GM18870 (cell line): ENCODE results near the gene CD79B.

Experiments used
- ATAC-seq: cut with Tn5 transposase; IDR thresholded peaks from one replicate; pipeline ENCODE4 v1.9.1; 2021; ENCODE audit warnings: moderate library complexity; ENCODE audit not compliant: unreplicated experiment

CD79B gene

DNA sequence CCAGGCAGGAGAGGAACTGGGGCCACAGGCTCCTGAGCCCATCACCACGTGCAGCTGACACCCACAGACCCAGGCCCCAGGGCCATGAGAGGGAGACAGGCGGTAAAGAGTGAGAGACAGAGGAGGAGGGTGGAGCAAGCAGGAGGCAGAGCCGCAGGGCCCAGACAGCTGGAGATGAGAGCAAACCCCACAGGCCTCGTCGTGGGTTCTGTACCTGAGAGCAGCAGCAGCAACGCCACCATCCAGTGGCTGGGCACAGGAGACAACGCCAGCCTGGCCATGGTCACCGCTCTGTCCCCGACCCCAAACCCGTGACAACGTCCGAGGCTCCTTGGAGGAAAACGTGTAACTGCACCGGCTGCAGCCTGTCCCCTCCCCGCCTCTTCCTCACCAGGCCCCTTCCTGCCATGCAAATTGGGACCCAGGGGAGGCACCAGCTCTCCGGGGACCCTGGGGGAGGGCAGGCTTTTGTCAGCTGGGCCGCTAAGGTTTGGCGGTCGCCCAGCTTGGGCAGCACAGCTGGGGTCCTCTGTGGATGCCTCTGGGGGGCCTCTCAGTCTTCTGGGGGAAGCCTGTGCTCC lies at the start of gene CD79B:
Gene CD79B (minus strand): TSS at position 351 of the 581 bp plus-strand sequence. CDS start 70 bp downstream, at position 281.
- peak; percentile 67 for ATAC-seq

DNA sequence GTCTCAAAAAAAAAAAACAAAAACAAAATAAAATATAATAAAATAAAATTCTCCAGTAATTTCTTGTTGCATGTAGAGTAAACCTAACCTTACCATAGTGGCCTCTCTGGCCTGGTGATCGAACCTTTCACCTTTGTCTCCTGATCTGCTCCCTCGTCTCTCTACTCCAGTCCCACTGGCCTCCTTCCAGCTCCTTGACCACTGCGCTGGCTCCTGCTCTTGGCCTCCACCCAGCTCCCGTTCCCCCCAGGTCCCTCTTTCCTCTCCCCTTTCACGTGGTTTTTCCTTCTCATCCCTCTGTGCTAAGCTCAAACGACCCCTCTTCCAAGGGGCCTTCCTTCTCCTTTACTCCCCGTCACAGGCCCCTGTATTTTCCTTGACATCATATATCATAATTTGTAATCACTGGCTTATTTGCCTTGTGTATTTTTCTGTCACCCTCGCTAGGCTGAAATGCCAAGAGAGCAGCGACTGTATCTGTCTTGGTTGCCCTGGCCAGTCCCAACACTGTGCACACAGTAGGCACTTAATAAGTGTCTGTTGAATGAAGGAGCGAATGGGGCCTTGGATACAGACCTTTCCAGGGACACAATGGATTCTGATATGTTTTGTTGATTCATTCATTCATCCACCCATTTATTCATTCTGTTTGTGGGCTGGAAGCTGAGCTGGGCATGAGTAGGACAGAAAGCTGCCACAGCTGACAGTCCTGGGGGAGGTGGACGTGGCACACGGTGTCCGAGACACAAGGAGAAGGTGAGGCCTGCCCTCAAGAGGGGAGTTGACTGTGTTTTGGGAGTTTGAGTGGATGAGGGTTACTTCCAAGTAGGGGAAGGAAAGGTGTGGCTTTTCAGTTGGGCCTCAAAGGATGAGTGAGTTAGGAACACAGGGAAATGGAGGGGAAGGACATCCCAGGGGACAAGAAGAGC lies 46.4 kb upstream of the CD79B start:
- ATAC-seq: no peak

DNA sequence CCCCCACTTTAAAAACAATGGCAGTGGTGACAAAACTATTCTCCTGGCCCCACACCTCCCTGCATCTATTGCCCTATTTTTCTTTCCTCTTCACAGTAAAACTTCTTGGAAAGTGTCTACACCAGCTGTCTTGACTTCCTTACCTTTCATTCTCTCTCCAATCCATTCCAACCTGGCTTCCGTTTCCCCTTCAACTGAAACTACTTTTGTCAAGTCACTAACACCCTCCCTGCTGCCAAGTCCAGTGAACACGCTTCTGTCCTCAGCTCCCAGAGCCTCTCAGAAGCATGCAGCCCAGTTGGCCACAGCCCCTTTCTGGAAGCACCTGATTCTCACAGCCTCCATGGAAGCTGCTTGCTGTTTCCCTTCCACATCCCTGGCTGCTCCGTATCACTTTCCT lies 44.6 kb upstream of the CD79B start:
- ATAC-seq: no peak

DNA sequence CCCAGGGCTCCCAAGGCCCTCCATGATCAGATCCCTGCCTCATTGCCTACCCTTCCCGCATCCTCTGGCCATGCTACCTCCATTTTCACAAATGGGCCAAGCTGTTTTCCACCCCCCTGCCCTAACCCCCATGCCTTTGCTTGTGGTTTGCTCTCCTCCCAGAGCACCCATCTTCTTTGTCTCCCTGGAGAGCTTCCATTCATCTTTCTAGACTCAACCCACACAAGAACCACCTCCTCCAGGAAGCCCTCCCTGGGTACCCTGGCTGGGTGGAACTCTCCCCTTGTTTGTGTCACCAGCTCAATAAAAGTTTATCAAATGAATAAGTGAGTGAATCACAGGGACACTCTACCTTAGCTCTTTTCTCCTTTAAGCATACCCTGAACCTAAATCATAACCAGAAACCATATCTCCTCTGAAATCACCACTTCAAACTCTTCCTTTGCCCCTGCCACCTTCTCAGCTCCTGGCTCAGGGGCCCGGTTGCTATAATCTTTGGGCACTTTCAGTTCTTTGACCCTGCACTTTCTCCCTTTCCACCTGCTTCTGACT lies 43.5 kb upstream of the CD79B start:
- no peak for ATAC-seq

DNA sequence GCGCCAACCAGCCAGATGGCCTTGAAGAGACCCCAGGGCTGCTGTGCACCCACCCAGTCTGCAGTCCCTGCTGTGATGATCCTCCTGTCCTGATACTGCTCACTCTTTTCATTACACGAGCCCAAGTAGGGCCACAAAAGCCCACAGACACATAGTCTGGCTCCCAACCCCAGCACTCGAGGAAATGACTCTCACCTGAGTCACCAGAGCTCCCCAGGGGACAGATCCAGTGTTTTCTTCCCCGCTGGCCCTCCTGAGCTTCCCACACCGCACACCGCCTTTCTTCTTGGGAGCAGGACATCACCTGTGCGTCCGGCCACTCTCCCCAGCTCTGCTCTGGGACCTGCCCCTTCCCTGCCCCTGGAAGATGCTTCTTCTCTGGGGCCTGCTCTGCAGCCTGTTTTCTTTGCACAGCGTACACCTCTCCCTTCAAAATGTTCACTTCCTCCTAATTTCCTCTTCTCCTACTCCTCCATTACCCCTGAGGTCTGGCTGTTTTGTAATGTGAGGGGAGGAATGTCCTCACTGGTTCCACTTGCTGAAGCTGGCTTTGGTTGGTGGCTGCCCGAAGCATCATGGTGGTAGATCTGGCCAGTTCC lies 42.6 kb upstream of the CD79B start:
- no peak for ATAC-seq

DNA sequence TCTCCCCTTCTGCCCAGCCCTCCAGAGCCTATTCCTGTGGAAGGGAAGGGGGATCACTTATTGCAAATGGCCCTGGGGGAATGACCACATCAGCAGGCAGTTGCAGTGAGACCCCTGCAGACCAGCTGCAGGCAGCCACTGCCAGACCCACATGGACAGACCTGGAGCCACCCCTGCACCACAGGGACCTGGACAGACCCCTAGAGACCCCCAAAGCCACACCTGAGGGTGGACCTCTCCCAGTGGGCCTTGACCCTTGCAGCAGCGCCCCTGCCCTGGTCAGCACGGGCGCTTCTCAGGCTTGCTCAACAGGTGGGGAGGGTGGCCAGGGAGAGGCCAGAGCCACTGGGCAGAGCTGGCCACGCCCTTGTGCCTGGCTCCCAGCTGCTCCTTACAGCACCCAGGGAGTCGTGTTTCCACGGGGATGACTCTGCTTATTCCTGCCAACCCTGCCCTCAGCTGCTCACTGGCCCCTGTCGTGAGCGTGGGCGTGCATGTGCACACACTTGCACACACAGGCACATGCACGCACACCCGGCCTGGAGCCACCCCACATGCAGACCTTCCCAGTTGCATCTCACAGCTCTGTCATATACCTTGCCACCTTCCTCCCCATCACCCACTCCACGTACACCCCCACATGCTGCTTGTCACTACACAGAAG lies 41.9 kb upstream of the CD79B start:
- no peak for ATAC-seq

DNA sequence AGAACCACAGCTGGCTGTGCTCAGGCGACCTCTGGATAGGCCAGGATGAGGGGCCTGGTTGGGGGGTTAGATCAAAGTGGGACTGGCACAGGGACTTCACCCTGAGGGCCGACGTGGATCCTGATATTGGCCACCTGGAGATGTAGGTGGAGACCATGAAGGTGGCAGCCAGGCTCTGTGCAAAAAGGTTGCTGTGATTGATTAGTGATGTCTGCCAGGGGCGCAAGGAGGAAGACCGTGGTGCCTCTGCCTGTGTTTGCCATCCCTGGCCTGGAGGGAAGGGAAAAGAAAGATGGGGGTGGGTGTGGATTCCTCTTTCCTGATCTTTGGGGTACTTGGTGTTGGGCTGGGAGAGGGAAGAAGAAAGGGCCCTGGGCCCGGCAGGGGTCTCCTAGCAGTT lies 41.1 kb upstream of the CD79B start:
- ATAC-seq: no peak

DNA sequence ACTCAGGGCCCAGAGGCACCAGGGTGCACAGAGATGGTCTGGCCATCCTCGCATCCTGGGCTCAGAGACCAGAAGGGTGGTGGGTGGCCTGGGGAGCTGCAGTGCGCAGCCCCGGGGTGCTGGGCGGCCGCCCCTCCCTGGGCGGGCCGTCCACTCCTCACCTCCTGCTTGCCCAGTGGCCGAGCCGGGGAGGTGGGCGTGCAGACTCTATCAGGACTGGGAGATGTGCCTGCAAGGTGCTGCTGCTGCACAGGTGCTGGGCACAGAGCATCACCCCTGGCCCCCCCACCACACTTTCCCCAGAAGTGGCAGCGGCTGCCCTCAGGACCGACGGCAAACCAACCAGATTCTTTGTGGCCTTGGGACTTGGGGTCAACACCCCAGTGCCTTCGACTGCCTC lies 40.7 kb upstream of the CD79B start, which contains the start of gene SCN4A:
Gene SCN4A (minus strand): TSS at position 123 of the 400 bp plus-strand sequence. CDS start 77 bp downstream, at position 46.
- ATAC-seq: no peak

DNA sequence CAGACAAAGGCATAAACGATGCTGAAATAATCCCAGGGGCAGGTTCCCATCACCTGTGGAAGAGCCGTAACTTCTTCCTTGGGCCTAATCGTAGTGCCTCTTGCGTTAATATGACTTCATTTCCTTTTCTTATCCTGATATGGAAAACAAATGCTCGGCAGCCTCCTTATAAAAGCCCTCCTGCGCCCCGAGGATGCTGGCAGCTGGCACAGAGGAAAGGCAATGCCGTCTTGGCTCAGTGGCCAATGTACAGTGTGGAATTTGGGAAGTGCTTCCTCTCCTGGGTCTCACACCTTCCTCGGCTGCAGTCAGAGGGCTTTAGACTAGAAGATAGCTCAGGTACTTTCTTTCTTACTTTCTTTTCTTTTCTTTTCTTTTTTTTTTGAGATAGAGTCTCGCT lies 37.1 kb upstream of the CD79B start:
- no peak for ATAC-seq

DNA sequence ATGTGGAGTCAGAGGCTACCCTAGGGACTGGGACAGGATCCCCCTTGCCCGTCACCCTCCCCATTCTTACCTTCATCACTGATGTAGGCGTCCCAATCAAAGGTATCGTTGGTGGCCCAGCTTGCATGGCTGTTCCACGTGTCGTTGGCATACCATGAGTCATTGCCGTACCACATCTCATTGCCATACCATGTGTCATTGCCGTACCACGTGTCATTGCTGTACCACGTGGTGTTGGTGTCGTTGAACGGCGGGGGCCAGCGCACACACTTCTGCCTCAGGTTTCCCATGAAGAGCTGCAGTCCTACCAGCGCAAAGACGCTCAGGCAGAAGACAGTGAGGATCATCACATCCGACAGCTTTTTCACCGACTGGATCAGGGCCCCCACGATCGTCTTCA lies 35.8 kb upstream of the CD79B start:
- no peak for ATAC-seq

DNA sequence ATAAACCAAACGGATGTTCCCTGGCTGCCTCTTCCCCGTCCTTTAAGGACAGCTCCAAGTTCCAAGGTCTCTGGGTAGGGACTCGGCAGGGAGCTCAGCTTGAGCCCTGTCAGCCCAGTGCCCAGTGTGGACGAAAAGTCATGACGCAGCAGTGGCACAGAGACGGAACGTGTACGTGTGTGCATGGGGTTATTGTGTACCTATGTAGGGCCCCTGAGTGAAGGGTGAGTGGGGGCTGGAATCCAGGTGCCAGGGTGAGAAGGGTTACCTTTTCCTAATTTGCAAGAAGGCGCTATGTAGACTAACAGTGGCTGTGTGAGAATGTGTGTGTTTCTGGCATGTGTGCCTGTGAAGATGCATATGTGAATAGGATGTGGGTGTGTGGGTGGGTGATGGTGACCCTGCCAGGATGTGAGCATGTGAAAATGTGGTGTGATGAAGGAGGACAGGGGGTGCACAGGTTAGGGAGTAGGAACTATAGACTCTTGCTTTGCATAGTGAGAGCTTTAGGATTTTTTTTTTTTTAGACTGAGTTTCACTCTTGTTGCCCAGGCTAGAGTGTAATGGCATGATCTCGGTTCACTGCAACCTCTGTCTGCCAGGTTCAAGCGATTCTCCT lies 34.6 kb upstream of the CD79B start:
- ATAC-seq: no peak

DNA sequence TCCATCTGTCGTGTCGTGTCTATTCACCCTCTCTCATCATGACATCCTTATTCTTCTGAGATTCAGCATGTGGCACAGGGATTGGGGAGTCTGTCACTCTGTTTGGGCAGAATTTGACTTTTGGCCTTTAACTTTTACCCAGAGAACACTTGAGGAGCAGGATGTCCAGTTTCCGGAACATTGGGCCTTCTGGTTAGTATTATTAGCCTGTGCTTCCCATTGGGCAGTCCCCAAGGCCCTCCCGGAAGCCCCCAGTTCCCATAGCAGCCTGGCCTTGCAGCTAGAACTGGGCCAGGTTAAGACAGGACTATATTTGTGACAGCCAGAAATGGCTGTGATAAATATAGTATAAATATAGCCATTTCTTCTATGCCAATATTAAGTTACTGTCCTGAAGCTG lies 31.0 kb upstream of the CD79B start:
- ATAC-seq: no peak

DNA sequence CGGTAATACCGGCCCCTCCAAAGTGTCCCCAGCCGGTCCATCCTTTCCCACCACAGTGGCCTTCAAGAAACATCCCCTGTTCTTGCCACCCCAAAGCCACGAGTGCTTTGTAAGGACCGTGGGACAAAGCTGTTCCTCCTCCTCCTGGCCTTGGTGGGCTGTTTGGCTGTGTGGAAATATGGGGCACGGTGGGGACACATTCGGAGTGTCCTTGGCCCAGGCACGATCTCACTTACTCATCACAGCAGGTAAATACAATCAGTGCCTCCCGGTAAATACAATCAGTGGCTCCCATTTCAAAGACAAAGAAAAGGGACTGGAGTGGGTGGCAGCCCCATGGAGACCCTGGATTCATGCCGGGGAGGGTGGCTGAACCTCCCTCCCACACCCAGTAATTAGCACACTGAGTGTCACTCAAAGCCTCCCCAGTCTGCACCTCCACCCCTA lies 30.2 kb upstream of the CD79B start:
- ATAC-seq: no peak

DNA sequence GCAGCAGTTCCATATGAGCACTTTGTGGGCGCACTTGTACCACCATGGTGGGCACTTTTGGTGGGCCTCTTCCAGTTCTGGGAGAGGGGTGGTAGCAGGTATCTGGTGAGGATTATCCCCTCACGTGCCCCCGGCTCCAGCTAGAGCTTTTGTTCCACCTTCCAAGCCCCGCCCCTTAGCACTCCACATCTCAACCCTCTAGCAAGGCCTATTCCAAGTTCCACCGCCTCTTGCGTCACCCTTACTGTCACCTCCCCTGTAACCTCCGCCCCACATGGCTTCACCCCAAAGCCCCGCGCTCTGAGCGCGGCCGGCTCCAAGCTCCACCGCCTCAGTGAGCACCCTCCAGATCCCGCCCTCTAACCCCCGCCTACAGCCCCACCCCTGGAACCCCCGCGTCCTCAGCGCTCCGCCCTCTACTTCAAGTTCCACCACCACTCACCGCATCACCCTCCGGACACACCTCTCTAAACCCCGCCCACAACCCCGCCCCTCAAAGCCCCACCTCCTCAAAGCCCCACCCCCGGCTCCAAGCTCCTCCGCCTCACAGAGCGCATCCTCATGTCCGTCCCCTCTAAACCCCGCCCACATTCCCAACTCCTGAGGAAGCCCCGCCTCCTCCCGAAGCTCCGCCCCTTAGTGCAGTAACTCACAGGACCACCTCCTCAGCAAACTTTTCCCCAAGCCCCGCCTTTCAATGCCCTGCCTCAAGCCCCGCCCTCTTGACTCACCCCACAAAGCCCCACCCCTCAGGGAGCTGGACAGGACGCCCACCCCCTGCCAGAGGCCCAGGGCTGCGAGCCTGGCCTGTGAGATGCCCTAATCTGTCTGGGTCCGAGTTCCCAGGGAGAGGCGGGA lies 29.5 kb upstream of the CD79B start:
- no peak for ATAC-seq

DNA sequence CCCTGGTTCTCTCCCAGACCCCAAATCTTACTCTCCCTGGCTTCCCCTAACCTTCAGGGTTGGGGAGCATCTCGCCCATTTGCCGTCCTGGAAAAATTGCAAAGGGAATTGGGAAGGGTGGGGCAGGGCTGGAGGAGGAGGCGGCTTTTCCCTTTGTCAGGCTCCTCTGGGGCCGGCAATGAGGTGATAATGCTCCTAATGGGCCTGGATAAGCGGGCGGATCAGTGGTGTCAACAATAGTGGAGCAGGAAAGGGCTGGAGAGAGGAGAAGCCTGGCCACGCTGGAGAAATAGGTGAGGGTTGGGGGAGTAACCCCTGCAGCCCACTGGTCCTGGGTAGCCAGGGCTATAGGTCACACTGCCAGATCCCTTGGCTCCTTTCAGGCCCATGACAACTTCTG lies 28.3 kb upstream of the CD79B start:
- no peak for ATAC-seq

DNA sequence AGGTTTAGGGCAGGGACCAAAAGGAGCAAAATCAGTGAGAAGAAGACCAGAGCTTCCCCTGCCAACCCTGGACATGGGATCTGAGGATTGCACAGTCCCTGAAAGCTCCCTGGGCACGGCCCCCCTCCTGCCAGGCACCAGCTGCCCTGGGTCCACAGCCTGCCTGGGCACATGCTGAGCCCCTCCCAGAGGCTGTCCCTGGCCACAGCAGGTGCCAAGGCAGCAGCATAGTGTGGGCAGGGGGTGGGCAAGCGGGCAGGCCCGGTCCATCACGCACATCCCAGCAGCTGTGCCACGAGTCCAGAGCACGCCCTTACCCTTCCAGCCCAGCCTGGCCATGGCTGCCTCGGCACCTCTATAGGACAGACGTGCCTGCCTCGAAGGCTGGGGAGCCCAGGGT lies 27.9 kb upstream of the CD79B start:
- ATAC-seq: no peak

DNA sequence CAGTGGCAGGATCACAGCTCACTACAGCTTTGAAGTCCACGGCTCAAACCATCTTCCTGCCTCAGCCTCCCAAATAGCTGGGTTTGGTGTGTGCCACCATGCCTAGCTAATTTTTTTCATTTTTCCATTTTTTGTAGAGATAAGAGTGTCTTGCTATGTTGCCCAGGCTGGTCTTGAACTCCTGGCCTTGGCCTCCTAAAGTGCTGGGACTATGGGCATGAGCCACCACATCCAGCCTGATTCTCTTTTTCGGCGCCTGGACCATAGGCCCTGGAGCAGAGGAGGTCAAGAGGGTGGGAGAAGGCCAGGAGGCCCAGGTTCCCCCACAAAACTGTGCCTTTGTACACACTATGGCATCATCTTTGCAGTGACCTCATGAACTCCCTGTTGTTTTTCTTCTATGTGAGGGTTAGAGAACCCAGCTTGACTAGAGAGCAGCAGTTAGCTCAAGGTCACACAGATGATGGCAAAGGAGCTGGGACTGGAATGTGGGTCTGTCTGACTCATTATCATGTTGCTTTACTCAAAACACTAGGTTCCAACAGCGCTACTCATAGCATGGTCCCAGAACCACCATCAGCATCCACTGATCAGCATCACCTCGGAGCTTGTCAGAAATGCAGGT lies 24.3 kb upstream of the CD79B start:
- ATAC-seq: no peak

DNA sequence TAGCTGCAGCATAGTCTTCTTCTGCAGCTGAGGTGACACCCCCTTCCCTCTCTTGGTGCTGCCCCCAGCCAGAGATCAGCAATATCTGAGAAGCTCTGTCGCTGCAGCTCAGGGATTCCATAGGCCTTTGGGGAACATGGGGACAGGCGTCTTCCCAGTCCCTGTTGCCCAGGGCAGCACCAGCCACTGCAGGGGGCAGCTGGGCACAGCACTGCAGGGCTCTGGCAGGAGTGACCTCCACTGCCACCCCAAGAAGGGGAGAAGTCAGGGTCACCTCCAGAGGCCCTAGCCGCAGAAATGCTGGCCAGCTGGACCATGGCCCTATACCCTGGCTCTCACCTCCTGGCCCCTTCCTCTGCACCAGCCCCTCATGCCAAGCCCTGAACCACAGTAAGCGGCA lies 23.7 kb upstream of the CD79B start:
- no peak for ATAC-seq

DNA sequence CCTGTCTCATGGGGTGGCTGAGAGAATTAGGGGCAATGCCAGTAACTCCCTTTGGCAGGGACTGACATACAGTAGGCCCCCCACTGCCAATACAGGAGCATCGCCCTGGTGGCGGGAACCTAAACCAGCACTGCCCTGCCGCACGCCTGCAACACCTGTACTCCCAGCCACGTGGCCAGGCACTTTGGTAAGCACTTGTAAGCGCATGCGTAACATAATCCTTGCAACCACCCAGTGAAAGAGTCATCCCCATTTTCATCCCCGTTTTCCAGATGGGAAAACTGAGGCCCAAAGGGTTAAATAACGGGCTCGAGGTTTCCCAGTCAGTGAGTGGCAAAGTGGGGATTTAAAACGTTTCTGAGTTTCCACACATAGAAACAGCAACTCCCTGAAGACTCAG lies 23.1 kb upstream of the CD79B start:
- ATAC-seq: no peak
